DMS153 (cell line): Measurements from ENCODE around the gene ACBD6.
"Not testable (repeated sequence)": the region's sequence is repeated elsewhere in the genome, so short reads cannot be mapped to it uniquely, and the experiment has no call there.

Source experiments
- DNase-seq: peaks from one replicate; lab custom pipeline; 2025; lab: John Stamatoyannopoulos, UW

ACBD6 gene, protein sequence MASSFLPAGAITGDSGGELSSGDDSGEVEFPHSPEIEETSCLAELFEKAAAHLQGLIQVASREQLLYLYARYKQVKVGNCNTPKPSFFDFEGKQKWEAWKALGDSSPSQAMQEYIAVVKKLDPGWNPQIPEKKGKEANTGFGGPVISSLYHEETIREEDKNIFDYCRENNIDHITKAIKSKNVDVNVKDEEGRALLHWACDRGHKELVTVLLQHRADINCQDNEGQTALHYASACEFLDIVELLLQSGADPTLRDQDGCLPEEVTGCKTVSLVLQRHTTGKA

GRCh38 chr1:180502361-180503279, at the start of gene ACBD6:
ACBD6 (minus strand) TSS chr1:180502577; CDS start chr1:180502266, 311 bp downstream.
- DNase-seq, result peak; percentile 90

DNA sequence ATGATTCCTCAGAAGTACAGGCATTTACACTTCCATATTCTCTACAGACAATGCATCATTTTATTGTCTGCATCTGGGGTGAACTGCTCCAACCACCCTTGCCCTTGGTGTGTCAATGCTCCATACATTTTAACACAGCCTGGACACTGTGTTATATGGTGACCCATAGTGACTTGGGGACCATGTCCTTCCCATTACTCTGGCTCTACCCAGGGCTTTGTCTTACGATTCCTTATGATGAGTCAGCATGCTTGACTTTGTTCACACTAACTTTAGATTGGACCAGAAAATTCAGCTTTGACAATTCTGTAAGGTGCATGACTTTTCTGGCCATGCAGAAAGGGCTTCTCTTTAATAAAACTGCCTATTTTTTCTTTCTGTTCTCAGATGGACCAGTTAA, 49.6 kb upstream of the ACBD6 start:
- no peak for DNase-seq

DNA sequence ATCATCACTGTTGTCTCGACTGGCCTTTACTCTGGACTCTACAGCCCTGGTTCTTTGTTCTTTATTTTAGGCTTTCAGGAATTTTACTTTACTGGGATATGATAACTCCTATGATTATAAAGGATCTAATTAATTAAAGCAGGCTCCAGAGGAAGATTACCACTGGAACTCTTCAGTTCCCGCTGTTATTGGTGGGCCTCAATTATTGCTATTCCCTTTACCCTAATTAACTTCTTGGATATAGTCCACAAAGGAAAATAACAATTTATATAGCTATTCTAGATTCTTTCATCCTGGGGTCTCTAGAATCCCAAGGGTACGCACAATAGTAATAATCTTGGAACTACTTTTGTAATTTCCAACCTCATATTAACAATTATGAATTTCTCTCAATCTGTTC, 47.9 kb upstream of the ACBD6 start:
- DNase-seq, result no peak

DNA sequence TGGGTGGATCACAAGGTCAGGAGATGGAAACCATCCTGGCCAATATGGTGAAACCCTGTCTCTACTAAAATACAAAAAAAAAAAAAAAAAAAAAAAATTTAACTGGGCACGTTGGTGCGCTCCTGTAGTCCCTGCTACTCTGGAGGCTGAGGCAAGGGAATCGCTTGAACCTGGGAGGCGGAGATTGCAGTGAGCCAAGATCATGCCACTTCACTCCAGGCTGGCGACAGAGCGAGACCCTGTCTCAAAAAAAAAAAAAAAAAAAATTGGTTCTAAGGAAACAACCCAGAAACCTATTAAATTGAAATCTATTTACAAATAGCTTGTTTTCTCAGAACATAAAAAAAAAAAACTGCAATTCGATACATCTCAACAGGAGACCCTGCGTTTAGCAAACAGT, 47.4 kb upstream of the ACBD6 start:
- not testable (repeated sequence) for DNase-seq

DNA sequence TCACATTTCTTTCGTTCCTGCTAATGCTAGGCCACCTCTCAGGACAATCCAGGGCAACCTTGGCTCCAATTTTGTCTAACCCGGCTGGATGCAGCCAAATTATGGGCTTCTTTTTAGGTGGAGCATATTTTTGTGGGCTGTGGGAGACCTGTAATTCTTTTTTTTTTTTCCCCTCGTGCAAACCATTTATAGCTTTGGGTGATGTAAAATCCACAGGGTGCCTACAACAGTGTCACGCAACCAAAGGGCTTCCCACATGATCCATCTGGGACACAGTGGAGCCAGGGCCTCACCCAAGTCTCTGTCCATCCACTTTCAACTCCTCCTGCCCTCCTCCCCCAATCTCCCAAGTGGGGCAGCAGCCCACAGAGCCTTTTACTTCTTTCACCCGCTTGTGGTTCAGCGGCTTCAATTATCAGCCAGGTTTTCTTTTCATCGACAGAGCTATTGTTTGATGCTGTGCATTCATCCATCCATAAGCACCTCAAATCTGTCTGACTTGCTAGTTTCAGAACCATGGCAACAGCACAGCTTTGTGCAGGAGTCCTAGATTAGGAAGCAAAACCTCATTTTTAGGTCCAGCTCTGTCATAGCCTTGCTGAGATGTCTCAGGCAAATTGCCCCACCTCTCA, 46.4 kb upstream of the ACBD6 start:
- DNase-seq, result peak; percentile 23

- DNase-seq, result no peak
Observed at GRCh38 chr1:180545991-180546390, 43.6 kb upstream of the ACBD6 start.

DNA sequence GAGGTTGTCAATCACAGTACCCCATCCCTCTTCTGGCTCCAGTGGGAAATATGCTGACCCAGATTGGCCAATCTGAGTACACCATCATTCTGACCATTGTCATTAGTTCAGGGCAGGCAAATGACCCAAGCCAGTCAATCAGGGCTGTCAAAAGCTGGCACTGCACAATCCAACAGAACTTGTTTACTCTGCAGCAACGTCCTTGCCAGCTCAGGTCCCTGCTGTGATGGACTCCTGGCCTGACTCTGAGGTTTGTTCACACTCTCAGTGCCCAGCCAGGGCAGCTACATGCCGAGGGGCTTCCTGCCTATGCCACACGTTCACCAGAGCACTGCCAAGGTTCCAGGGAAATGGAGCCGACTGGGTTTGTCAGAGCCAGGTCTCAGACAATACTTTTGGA, 41.7 kb upstream of the ACBD6 start:
- DNase-seq, result no peak

DNA sequence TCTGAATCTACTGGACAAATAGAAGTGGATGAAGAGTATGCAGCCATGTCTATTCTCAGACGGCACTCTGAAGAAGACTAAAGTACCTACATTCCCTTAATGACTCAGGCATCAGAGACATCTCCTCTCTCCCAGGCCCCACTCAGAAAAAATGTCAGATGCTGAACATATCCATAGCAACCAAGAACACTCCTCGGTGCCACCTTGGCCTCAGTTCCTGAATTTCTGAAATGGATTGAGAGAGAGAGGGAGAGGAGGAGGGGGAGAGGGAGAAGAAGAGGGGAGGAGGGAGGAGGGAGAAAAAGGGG, 40.4 kb upstream of the ACBD6 start:
- DNase-seq, result no peak

GRCh38 chr1:180542113-180542837, 39.9 kb upstream of the ACBD6 start:
- DNase-seq, result no peak

GRCh38 chr1:180540697-180541594, 38.6 kb upstream of the ACBD6 start:
- no peak for DNase-seq

DNA sequence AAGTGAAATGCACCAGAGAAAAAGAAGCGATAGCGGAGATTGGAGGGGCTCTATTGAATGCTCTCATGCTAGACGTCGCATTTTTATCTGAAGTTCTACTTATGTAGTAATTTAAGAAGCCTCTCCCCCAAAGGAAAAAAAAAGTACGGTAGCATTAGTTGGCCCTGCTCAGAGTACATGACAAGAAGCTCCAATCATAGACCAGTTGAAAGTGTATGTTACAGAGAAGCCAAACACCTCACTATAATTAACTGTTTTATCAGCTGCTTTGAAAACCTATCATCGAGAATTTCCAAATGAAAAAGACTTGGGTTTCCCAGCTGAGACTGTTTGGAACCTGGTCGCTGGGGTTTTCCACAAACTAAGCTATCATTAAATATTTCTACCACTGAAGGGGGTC, 36.8 kb upstream of the ACBD6 start:
- no peak for DNase-seq

GRCh38 chr1:180536821-180537372, 34.5 kb upstream of the ACBD6 start:
- DNase-seq, result no peak

DNA sequence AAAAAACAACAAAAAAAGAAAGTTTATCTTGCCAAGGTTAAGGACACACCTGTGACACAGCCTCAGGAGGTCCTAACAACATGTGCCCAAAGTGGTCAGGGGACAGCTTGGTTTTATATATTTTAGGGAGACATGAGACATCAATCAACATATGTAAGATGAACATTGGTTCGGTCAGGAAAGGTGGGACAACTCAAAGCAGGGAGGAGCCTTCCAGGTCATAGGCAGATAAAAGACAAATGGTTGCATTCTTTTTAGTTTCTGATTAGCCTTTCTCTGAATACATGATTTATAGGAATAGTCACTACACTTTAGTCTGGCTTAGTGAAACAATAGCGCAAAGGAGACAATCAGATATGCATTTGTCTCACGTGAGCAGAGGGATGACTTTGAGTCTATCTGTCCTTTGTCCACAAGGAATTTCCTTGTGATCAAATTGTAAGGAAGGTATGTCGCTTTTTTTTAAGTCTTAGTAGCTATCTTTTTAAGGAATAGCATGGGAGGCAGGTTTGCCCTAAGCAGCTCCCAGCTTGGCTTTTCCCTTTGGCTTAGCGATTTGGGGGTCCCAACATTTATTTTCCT, 33.1 kb upstream of the ACBD6 start:
- DNase-seq, result no peak

DNA sequence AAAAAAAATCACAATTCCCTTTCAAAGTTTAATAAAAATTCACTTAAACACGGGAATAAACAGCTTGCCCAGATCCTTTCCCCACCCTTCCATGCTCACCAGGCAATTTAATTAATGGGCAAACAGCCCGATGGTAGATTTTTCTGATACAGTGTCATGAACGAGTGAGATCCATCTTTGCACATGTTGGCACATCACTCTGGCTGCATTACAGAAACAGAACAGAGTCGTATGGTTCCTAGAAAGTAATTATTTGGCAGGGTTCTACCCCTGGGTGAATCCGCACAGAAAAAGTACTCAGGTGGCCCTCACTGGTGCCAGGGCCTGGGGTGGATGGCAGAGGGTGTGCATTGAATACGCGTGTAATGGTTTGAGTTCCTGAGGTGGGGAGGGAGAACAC, 31.8 kb upstream of the ACBD6 start:
- no peak for DNase-seq

DNA sequence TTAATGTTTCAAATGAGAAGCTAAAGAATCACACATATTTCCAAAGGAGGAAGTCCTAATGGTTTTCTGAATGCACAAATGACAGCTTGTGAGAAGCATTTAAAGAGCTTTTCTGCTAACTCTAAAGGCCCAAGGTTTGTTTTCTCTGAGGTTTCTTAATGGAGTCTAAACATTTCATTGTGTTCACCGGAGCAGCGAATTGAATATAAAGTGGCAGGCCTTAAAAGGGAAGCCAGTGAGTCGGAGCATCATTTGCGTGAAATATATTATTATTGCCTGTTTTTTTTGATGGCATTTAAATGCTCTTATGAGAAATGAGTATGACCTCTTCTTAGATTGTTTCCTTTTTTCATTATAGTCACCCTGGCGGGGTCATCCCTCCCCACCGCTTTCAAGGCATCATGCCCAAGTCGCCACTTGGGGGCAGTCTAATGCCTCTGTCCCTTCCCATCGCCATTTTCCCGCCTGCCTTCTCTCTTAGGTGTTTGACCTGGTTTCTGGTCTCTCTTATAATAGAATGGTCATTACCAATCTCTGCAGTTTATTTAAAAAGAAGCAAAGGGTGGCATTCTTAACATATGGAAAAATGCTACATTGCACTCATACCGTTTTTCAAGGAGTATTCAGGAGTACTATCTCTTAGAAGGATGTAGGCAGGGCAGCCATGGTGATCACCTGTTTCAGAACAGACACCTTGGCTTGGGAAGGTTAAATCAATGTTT, 31.1 kb upstream of the ACBD6 start:
- no peak for DNase-seq

GRCh38 chr1:180532854-180533253, 30.5 kb upstream of the ACBD6 start:
- DNase-seq, result no peak

- peak; percentile 67 for DNase-seq
Observed at GRCh38 chr1:180530501-180530900, 28.1 kb upstream of the ACBD6 start.

DNA sequence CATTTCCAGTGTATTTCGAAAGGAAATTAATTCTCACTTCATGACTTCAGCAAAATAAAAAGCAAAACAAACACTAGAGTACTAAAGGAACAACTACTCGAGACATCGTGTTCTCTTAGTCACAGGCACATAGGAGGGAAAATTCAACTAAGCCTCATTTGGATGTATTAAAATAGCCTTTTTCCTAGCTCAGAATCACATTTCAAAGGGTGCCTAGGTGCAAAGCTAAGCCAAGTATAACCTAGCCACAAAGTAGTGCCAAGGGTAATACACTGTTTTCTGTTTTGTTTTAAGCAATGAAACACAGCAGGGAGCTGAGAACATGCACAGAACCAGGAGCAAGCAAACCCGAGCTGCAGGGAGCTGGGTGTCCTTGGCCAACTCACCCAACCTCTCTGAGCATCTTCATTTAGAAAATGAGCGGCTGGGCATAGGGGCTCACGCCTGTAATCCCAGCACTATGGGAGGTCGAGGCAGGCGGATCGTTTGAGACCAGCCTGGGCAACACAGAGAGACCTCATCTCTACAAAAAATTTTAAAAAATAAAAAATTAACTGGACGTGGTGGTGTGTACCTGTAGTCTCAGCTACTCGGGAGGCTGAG, 26.6 kb upstream of the ACBD6 start:
- DNase-seq, result no peak

- DNase-seq, result no peak
Observed at GRCh38 chr1:180527101-180527669, 24.8 kb upstream of the ACBD6 start.
